Smooth muscle cell of the umbilical artery (primary cell): ENCODE results near the gene OVCA2. TPM values are rescaled to one million over a fixed set of nuclear protein-coding genes. Genes with fewer than 3 reads are reported as not detected.

Experiments used
- total RNA-seq: library from RNA; depleted of rRNA; stranded (reverse); fragments of >200 nt; gene quantifications from 2 replicates; pipeline ENCODE4 v1.2.3, GENCODE V29; 2014

The OVCA2 gene
- 22.7 and 33.9 TPM in 2 replicates for total RNA-seq

DNA sequence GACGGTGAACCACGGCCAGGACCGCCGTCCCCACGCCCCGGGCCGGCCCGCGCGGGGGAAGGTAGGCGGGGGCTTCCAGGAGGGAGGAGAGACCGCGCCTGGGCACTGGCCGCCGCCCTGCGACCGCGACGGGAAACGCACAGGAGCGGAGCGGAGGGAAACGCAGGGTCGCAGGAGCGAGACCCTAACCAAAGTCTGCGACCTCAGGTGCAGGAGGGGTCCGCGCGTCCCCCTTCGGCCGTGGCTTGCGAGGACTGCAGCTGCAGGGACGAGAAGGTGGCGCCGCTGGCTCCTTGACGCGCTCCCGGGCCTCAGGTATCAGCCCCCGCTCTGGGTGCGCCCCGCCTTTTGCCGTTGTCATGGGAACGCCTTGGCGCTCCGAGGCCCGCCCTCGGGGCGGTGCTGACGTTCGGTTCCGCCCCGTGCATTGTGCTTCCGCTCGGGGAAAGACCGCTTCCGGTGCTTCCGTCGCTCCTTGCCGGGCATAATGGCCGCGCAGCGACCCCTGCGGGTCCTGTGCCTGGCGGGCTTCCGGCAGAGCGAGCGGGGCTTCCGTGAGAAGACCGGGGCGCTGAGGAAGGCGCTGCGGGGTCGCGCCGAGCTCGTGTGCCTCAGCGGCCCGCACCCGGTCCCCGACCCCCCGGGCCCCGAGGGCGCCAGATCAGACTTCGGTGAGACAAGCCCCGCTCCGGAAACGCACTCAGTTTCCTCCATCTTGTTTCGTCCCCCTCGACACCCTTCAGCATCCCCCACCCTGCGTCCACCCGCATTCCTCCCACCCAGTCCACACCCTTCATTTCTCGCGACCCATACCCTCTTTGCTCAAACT is at the start of gene OVCA2:
OVCA2 (plus strand) TSS at position 462 of the 829 bp plus-strand sequence; CDS start at position 488, 26 bp downstream.

DNA sequence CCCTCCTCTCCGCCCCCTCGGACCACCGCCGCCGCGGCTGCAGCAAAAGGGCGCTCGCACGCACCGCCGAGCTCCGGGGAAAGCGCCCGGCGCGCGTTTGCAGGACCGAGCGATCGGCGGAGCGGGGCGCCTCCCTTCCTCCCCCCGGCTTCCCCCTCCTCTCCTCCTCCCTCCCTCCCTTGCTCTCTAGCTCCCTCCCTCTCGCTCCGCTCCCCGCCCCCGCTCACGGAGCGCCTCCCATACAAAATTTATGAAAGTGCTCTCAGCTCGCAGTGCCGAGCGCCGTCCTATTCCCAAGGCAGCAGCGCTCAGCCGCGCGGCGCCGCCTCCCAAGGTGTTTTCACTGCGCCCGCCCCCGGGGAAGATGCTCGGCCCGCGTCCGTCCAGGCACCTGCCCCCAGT is 16.6 kb upstream of the OVCA2 start, which contains the start of gene RTN4RL1:
RTN4RL1 (minus strand) TSS at position 115 of the 402 bp plus-strand sequence. CDS start 469 bp downstream, outside the sequence.

DNA sequence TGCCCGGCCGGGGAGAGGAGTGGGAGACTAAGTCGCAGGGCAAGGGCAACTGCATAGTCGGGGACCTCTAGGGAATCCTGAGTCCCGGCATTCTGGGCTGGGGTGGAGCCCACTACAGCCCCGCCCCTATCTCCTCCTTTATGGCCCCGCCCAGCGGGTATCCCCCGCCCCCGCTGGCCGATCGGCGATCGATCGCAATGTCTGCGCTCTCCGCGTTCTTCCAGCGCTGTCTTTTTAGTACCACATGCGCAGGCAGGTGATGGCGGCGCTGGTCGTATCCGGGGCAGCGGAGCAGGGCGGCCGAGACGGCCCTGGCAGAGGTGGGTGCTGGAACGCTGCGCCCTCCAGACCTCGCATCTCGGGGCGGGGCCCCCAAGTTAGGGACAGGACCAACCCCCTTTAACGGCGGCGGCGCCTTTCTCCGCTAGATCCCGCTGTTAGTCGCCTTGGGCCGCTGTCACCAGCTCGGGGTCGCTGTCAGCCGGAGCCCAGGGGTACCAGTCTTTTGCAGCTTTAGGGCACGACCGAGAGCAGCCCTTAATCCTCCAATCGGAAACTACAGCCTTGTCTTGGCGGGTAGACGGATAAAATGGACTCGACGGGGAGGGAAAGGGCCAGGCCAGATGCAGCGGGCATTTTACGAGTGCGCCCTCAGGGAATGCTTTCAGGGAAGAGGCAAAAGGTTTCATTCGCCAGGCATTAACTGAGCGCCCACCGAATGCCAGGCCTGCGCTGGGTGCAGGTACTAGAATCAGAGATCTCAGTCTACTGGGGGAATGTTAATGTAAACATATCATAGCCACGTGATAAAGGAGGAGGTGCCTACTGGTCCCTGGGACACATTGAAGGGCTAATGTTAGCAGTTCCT is 11.7 kb upstream of the OVCA2 start, which contains the start of gene DPH1:
DPH1 (plus strand) TSS at position 243 of the 868 bp plus-strand sequence; CDS start at position 260, 17 bp downstream.

DNA sequence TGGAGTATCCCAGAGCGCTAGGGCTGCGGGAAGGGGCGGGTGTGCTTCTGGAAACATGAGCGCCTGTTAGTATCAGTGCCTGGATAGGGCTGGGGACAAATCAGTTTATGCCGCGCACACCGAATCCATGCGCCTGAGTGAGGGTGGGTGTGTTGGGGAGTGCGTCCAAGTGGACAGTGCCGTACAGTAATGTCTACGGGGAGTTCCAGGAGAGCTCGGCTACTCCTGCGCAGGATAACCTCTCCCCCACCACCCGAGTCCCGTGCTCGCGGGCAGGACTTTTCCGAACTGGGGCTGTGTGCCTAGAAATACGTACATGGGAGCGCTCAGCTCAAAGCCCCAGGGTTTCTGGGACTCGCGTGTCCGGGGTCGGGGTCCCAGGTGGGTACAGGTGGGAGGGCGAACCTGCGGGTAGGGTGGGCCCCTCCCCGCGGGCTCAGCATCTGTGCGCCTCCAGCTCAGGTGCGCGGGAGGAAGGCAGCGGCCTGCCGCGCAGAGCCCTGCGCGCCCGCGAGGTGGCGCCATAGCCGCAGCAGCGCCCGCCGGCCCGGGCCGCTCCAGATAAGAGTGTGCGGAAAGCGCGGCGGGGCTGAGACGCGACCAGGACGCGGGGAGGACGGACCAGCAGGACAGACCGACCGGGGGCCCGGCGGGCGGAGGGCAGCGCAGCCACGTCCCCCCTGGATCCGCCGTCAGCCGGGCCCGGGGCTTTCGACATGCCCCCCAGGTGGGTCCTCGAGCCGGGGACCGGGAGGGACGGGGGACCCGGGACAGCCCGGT is 12.9 kb downstream of the OVCA2 start, which contains the start of gene HIC1:
HIC1 (plus strand) TSS at position 592 of the 780 bp plus-strand sequence. CDS start 1,588 bp downstream, outside the sequence.

Other genes with a start within 250 kb of the OVCA2 start
- gene SMYD4, start 212.1 kb upstream of the OVCA2 start, total RNA-seq = 10.1 and 10.4 TPM in 2 replicates
- gene RPA1, start 212.0 kb upstream of the OVCA2 start, total RNA-seq = 19.6 and 33.5 TPM in 2 replicates
- 0.05 TPM in 1 of 2 replicates, not detected in the other for gene RTN4RL1, start 16.7 kb upstream of the OVCA2 start, total RNA-seq
- 20.2 and 28.5 TPM in 2 replicates for gene DPH1, start 11.9 kb upstream of the OVCA2 start, total RNA-seq
- gene HIC1, start 13.1 kb downstream of the OVCA2 start, total RNA-seq = 42.5 and 67.7 TPM in 2 replicates